GM21381 (cell line): Measurements from ENCODE around the gene AP1G2.
"Not testable (repeated sequence)": the region's sequence is repeated elsewhere in the genome, so short reads cannot be mapped to it uniquely, and the experiment has no call there.

ENCODE experiments used
- ATAC-seq: cut with Tn5 transposase; IDR thresholded peaks from one replicate; pipeline ENCODE4 v1.9.1; 2021; ENCODE audit warnings: mild to moderate bottlenecking, moderate library complexity; ENCODE audit not compliant: unreplicated experiment

AP1G2 gene, protein sequence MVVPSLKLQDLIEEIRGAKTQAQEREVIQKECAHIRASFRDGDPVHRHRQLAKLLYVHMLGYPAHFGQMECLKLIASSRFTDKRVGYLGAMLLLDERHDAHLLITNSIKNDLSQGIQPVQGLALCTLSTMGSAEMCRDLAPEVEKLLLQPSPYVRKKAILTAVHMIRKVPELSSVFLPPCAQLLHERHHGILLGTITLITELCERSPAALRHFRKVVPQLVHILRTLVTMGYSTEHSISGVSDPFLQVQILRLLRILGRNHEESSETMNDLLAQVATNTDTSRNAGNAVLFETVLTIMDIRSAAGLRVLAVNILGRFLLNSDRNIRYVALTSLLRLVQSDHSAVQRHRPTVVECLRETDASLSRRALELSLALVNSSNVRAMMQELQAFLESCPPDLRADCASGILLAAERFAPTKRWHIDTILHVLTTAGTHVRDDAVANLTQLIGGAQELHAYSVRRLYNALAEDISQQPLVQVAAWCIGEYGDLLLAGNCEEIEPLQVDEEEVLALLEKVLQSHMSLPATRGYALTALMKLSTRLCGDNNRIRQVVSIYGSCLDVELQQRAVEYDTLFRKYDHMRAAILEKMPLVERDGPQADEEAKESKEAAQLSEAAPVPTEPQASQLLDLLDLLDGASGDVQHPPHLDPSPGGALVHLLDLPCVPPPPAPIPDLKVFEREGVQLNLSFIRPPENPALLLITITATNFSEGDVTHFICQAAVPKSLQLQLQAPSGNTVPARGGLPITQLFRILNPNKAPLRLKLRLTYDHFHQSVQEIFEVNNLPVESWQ

DNA sequence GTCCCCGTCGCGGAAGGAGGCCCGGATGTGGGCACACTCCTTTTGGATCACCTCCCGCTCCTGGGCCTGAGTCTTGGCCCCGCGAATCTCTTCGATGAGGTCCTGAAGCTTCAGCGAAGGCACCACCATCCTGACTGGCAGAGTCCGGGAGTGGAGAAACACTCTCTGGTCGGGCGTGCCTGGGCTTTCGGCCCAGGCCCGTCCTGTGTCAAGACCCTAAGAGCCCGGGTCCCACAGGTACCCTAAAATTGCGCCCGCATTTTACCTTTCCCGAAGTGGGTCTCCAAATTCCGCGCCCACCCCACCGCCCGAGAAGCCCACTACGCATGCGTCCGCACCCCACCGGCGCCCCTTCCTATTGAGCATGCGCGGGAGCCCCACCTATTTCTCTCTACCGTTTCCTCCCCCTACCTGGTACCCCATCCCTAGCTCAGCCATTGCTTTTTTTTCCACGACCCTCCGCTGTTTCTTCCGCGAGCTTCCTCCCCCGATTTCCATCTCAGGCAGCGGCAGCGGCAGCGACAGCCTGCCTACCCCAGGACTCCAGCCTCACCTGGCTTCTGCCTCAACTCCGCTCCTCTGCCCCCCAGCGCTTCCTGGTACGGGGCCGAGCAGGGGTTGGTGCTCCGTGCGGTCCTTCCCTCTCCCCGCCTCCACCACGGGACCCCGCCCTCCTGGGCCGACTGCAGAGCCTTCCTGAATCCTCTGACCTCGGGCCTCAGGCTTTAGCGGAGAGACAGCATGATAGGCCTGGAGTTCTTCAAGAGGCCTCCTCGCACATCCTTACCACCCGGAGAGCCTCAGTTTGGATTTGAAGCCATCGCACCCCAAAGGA lies at the start of gene AP1G2:
Gene AP1G2 (minus strand): TSS at position 606 of the 835 bp plus-strand sequence. CDS start 477 bp downstream, at position 129.
- peak; percentile 84 for ATAC-seq

DNA sequence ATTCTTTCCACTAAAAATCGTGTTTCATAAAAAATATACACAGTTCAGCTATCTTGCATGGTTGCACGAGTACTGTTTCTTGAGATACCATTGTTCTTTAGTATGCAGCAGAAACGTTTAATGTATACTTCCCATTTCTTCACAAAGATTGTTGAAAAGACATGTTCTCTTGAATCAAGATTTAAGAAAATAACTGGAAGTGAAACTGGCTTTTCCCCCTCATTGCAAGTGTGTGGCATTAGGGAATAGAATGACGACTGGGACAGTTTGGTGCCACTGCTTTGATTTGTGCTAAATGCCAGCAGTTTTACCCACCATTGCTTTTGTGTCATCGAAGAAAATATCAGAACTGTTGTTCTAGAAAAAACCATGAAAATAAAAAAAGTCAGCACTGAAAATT lies 48.3 kb upstream of the AP1G2 start:
- ATAC-seq: no peak

DNA sequence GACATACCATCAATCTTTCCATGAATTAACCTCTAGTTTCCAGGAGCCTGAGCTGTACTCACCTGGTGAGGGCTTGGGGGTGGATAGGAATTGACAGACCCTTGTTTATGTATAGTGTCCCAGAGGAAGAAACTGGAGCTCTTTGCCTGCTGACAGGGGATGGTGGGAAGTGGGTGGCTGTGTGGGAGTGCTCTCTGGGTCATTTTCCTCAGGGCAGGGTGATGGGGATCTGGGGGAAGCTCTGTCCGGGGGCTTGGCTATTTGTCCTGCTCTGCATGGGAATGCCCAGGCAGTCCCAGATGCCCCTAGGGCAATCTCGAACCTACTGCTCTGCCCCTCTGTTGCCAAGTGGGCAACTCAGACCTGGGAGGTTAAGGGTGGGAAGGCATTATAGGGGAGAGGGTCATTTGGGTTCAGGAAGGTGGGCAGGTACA lies 46.8 kb upstream of the AP1G2 start:
- ATAC-seq: no peak

DNA sequence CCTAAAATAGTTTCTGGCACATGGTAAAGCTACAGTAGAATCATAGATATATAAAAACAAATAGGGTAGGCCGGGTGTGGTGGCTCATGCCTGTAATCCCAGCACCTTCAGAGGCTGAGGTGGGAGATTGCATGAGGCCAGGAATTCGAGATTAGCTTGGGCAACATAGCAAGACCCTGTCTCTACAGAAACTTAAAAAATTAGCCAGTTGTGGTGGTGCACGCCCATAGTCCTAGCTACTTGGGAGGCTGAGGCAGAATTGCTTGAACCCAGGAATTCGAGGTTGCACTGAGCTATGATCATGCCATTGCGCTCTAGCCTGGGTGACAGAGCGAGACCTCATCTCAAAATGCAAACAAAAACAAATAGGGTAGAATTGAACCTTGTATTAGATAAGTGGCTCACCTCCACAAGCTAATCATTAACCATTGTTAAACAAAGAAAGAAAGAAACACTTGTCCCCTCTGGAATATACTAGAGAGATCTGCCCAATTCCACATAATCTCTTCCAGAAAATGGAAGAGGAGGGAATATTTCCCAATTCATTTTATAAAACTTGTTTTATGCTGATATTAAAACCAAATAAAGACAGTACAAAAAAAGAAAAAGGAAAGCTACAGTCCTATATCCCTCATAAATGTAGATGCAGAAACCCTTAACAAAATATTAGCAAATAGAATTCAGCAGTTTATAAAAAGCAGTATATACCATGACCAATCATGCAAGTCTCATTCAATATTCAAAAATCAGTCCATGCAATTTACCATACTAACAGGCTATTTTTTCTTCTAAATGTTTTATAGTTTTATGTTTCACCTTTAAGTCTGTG lies 45.9 kb upstream of the AP1G2 start:
- ATAC-seq: no peak

DNA sequence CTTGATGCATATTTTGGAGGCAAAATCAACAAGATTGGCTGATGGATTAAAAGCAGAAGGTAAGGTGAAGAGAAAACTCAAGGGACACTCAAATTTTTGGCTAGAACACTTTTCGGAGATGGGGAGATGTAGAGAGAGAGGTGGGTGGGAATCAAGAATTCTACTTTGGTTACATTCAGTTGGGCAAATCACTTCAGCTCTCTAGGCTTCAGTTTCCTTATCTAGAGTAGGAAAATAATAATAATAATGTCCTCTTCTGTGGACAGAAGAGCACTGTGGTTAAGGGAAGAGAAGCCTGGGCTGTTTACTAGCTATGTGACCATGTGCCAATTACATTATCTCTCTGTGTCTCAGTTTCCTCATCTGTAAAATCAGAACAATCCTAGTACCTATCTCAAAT lies 45.2 kb upstream of the AP1G2 start:
- ATAC-seq: no peak

DNA sequence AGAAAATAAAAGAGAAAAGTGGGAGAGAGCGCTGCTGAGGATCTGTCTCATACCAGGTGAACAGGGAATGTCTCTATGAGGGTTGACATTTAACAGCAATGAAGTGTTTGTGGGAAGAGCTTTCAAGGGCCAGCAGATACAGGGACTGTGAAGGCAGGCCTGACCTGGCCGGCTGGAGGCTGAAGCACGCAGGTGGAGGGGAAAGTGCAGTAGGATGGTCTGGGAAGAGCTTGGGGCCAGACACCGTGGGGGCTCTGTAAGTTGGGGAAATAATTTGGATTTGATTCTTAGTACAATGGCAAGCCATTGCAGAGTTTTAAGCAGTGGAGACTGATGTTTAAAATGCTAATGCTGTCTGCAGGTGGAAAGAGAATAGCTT lies 44.8 kb upstream of the AP1G2 start:
- no peak for ATAC-seq

DNA sequence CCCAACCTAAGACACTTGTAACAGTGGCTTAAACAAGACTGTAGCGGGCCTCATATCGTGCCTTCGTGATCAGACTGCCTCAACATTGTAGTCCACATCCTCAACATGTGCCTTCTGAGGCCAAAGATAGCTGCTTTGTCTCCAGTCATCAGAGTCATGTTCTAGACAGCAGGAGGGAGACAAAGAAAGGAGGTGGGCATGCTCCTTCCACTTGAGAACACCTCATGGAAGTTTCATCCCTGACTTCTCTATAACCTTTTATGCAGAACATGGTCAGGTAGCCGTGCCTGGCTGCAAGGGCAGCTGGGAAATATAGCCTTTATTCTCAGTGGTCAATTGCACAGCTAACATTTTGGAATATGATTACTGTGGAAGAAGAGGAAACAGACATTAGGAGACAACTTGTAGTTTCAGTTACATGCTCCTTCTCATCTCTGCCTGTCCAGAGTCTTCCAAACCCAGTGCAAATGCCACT lies 43.3 kb upstream of the AP1G2 start:
- ATAC-seq: no peak

DNA sequence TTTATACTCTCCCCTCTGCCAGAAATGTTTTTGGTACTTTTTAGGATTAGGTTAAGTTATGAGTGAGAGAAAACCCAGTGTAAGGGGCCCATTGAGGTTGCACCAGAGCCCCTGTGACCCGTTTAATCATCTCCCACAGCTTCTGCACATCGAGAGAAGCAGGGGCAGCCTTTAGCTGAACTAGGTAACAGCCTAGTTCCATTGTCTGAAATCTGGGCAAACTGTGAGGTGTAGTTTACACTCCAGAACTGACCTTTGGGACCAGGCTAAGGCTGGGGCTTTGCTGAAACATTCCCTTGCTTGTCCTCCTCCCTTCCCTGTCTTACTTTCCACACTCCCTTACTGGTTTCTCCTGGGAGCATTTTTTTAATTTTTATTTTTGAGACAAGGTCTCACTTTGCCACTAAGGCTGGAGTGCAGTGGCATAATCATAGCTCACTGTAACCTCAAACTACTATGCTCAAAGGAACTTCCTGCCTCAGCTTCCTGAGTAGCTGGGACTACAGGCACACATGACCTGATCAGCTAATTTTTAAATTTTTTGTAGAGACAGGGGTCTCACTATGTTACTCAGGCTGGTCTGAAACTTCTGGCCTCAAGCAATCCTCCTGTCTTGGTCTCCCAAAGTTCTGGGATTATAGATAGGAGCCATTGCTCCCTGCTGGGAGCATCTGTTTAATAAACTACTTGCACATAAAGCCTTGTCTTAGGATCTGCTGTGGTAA lies 42.7 kb upstream of the AP1G2 start:
- ATAC-seq: no peak

DNA sequence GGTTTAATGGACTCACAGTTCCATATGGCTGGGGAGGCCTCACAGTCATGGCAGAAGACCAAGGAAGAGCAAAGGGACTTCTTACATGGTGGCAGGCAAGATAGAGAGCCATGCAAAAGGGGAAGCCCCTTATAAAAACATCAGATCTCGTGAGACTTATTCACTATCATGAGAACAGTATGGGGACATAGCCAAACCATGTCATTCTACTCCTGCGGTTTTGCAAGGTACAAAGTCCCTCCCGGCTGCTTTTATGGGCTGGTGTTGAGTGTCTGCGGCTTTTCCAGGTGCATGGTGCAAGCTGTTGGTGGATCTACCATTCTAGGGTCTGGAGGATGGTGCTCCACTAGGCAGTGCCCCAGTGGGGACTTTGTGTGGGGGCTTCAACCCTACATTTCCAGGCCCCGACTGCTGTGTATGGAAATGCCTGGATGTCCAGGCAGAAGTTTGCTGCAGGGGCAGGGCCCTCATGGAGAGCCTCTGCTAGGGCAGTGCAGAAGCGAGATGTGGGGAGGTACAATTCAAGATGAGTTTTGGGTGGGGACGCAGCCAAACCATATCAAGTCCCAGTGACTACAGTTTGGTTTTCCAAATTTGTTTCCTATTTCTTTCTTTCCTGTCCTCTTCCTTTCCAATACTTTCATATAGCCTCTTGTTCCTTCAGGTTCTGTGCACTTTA lies 42.0 kb upstream of the AP1G2 start:
- not testable (repeated sequence) for ATAC-seq

DNA sequence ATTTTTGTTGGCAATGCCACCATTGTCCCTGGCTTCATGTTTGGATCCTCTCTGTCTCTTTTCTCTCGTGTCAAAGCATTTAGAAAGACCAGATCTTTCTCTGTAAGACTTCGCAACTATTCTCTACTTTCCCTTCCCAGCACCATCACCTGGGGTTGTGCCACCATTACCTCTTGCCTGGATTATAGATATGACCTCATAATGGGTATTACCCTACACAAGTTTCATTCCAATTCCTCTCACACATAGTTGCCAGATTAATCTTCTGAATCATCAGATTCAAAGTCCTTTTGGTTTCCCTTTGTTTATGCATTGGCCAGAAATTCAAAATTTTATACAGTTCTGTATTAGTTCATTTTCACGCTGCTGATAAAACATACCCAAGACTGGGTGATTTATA lies 41.4 kb upstream of the AP1G2 start:
- no peak for ATAC-seq

DNA sequence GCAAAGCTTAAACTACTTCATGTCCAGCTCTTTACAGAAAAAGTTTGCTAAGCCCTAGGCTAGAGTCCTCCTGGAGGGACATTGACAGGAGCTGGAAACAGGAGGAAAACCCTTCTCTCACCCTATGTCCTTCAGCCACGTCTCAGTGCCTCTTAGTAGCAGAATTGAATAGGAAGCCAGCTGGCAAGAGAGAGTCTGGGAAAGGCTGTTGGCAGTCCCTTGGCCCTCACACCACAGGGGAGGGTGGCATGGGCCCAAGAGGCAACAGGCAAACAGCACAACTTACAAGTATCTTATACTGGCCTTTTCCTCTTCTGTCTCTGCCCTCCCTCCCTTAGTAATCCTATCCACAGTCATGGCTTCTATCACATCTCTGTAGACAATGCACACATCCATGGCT lies 40.9 kb upstream of the AP1G2 start:
- ATAC-seq: no peak

DNA sequence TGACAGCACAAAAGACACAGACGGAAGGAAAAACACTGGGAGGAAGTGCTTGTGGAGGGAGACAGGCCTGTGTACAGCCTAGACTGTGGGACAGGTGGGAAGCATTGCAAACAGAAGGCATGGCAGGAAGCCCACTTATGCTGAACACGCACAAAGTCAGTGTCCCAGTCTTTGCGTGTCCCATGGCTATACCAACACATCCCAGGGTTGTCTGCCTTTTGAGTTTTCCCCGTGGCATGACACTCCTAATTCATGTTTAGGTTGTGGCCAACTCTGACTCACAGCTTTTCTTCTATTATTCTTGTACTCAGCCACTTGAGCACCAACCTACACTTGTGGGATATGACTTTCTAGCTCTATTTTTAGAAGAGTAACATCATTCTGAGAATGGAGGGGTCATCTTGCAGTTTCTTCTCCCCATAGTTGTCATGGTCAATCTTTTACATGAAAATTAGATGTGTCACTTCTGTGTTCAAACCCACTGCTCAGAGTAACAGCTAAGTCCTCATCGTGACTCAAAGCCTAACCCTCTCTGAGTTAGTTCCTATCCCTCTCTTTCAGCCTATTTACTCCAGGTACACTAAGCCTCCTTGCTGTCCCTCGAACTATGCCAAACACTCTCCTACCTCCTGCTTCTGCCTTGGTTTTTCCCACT lies 38.5 kb upstream of the AP1G2 start:
- peak; percentile 76 for ATAC-seq

DNA sequence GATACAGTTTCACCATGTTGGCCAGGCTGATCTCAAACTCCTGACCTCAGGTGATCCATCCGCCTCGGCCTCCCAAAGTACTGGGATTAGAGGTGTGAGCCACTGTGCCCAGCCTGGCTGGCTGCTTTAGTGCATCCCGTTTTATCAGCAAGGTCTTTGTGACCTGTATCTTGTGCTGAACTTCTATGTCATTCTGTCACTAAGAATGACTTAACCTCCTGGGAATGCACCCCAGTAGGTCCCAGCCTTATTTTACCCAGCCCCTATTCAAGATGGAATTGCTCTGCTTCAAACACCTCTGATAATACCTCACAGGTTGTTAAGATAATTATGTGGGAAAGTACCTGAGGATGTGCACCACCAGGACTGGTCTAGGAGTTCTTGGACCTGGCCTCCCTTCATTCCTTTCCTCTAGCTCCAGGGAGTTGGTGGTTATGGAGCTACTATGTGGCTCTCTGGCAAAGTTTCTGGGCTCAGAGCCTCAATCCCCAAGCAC lies 37.1 kb upstream of the AP1G2 start:
- ATAC-seq: no peak

DNA sequence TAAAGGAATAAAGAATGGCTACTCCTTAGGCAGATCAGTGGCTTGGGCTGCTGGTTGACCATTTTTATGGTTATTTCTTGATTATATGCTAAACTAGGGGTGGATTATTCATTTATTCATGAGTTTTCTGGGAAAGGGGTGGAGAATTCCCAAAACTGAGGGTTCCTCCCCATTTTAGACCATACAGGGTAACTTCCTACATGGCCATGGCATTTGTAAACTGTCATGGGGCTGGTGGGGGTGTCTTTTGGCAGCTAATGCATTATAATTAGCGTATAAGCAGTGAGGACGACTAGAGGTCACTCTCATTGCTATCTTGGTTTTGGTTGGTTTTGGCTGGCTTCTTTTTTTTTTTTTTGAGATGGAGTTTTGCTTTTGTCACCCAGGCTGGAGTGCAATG lies 36.6 kb upstream of the AP1G2 start:
- ATAC-seq: no peak

DNA sequence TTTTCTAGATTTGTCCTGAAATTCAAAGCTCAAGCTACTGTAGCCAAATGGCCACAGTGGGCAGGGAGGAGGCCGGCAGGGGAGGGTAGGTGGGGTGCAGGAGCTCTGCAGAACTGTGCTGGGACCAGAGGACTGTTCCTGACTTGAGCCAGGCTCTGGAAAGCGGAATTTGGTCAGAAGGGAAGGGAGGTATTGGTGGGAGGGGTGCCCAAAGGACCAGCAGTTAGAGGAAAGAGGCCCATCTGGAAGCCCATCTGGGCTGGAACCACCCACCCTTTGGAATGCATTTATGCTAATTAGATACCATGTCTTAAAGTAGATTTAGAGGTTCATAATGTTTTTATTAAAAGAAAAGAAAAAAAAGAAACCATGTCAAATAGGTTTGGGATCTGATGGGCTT lies 35.5 kb upstream of the AP1G2 start:
- ATAC-seq: no peak

DNA sequence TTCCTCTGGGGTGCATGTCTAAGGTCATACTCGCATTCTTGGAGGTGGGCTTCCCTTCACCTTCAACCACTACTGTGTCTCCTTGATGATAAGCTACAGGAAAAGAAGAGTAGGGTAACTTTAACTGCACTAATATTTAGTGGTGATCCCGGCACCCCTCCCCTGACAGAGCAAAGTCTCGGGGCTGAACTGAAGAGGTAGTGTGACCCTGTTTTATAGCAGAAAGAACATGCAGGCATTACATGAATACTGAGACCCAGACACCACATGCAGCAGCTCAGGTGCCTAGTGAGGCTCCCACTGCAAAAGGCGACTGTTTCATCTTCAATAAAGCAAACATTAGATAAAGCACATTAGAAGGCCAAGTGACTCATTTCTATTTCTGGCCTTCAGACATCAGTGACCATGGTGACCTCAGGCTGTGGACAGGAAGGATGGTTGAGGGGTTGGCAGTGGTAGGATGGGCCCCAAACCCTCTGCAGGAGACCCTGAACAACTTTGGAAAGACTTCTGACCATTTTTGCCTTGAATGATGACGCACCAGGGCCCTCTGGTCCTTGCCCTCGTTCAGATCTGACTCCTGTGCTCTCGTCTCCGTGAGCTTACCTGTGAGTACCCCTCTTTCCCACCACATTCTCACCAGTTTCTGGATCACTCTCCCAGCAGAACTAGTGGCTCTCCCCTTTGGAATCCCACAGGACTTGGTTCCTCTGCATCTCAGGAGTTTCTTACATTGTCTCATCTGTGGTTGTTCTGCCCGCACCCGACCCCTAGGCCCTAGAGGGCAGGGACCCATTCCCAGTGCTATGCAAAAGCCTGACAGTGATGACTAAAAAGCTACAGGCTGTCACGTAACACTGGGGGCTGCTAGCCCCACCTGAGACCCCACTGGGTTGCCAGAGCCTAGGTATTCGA lies 34.8 kb upstream of the AP1G2 start:
- ATAC-seq: no peak

DNA sequence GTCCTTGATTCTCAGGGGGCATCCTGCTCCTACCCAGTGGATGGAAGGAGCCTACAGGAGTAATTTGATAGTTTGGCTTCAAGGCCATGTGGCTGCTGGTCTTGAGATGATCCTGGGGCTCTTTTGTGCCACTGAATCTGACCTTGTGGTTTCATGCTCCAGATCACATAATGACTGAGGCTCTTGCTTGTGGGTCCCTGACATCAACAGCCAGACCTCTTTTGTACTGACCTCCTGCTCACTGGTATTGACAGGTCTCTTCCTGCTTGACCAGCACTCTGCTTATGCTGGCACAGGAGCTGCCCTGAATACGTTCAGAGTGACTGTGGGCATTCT lies 34.2 kb upstream of the AP1G2 start:
- ATAC-seq: no peak

DNA sequence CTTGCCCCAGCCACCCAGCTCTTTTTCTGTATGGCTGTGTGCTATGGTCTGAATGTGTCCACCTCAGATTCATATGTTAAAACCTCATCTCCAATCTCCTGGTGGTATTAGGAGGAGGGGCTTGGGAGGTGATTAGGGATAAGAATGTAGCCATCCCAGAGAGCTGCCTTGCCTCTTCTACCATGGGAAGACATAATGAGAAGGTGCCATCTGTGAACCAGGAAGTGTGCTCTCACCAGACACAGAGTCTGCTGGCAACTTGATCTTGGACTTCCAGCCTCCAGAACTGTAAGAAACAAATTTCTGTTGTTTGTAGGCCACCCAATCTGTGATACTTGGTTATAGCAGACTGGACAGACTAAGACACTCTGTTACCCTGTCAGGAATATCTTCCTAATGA lies 33.8 kb upstream of the AP1G2 start:
- no peak for ATAC-seq
